AG09319 (cell line): ENCODE data around the gene RS1.

Experiments
- DNase-seq: peaks from one replicate; pipeline ENCODE4 v3.0.0-alpha.2; 2010; ENCODE audit warnings: low read depth; ENCODE audit errors: extremely low read depth
- CTCF ChIP-seq: IDR thresholded peaks from 2 replicates; pipeline ENCODE4 v1.5.1; 2011; ENCODE audit warnings: low read depth, mild to moderate bottlenecking, inconsistent platforms, low read length, moderate library complexity

The RS1 gene

GRCh38 chrX:18682979-18683387 is 11.1 kb upstream of the RS1 start:
- no peak for DNase-seq
- TF ChIP-seq CTCF = no peak

- TF ChIP-seq CTCF = no peak
- no peak for DNase-seq
These were observed 10.1 kb upstream of the RS1 start for GRCh38 chrX:18681996-18682395.

DNA sequence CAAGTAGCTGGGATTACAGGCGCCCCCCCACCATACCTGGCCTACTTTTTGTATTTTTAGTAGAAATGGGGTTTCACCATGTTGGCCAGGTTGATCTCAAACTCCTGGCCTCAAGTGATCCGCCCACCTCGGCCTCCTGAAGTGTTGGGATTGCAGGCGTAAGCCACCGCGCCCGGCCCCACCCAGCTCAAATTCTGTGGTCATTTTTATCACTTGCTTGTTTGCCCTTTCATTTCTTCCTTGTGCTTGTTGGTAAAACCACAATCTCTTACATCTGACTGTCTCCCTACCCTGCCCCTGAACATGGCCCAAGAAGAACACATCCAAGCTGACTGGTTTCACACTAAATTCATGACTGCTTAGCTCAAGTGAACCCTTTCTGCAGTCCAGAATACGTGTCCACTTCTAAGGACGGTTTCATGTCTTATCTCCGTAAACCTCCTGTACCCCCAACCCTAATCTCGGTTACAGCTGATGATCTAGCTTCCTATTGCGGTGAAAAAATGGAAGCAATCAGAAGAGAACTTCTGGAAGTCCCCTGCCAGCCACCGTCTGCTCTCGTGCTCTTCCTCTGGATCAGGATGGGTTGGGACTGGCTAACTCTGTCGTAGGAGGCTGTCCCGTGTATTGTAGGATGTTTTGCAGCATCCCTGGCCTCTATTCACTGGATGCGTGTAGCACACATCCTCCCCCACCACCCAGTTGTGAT is 5.4 kb upstream of the RS1 start:
- TF ChIP-seq CTCF = no peak
- no peak for DNase-seq

- no peak for DNase-seq
- TF ChIP-seq CTCF = peak; percentile 4; the same call in 1 of the 2 replicates
These were observed 4.6 kb upstream of the RS1 start for GRCh38 chrX:18676470-18676869.

- no peak for DNase-seq
- TF ChIP-seq CTCF = no peak
These were observed 4.1 kb upstream of the RS1 start for GRCh38 chrX:18676050-18676449.

DNA sequence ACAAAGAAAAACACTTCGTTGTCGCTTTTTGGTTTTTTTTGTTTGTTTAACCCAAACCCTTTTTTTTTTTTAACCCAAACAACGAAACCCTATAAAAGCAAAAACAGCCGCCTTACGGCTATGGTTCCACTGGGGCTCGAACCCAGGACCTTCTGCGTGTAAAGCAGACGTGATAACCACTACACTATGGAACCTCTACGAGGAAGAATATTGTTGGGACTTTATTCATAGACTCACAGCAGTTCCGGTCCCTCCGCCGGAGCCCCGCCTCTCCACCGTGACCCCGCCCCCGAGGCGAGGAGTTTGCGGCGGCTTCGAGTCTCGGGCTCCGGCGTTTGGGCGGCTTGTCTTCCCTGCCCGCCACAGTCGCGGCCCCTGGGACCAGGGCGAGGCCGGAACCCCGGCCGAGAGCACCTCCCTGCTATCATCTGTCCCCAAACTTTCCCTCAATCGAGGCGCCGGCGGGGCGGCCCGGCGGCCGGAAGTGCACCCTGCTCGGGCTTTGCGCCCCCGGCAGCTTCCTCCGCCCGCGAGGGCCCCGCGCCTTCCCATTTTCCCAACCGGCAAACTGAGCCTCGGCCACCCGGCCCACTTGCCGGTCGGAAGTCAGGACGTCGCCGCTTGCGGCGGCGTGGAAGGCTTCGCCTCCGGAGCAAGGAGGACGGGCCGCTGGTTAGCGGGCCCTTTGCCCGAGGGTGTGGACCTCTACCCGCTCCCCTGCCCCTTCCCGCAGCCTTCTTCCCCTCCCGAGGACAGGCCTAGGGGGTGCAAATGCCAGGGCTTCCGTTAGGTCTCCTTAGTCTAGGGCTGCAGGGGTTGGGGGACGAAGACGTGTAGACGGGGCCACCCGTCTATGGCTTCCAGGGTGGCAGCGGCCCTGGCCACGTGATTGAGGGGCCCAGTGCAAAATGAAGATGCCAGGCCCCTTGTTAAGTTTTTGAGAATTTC is 3.2 kb upstream of the RS1 start:
- no peak for TF ChIP-seq CTCF
- DNase-seq = peak; percentile 35

GRCh38 chrX:18674417-18674787 is 2.5 kb upstream of the RS1 start:
- no peak for DNase-seq
- TF ChIP-seq CTCF = no peak
